Thymus (tissue), 11 donors: Measurements from ENCODE around the gene CBL. TPM values are rescaled to one million over a fixed set of nuclear protein-coding genes. Genes with fewer than 3 reads are reported as not detected.
A peak's percentile ranks its signal among the peaks of the same experiment; 100 is the strongest.

Source experiments
- DNase-seq, 9 donors: peaks; one replicate each; pipeline ENCODE4 v3.0.0-alpha.2; 2013; ENCODE audit warnings: low spot score in 9 of 9, low read depth in 6 of 9, missing footprints in 1 of 9
- H3K27ac ChIP-seq, 2 donors: one replicate each; pipeline ENCODE4 v1.5.1; 2013; ENCODE audit warnings: control low read depth in 1 of 2, low read depth in 1 of 2, low read length in 1 of 2, mild to moderate bottlenecking in 1 of 2, moderate library complexity in 1 of 2
- H3K27me3 ChIP-seq, 2 donors: one replicate each; pipeline ENCODE4 v1.5.1; 2013; ENCODE audit warnings: low read length in 1 of 2; ENCODE audit not compliant: control insufficient read depth in 2 of 2, insufficient read depth in 1 of 2
- H3K36me3 ChIP-seq, 2 donors: one replicate each; pipeline ENCODE4 v1.5.1; 2013; ENCODE audit warnings: low read length in 1 of 2, mild to moderate bottlenecking in 1 of 2, moderate library complexity in 1 of 2; ENCODE audit not compliant: control insufficient read depth in 2 of 2, insufficient read depth in 2 of 2
- H3K4me1 ChIP-seq, 2 donors: one replicate each; pipeline ENCODE4 v1.5.1; 2013; ENCODE audit warnings: low read length in 2 of 2; ENCODE audit not compliant: control insufficient read depth in 2 of 2, insufficient read depth in 2 of 2
- H3K4me3 ChIP-seq, 2 donors: one replicate each; pipeline ENCODE4 v1.5.1; 2013; ENCODE audit warnings: low read length in 2 of 2, control low read depth in 1 of 2, mild to moderate bottlenecking in 1 of 2
- H3K9me3 ChIP-seq, 2 donors: one replicate each; pipeline ENCODE4 v1.5.1; 2013; ENCODE audit warnings: low read length in 1 of 2, mild to moderate bottlenecking in 1 of 2; ENCODE audit not compliant: control insufficient read depth in 2 of 2, insufficient read depth in 1 of 2
- WGBS: extraction: QIAGEN DNeasy Blood & Tissue Kit; methylation state at CpG from one replicate; pipeline ENCODE4 v1.1.7; 2013; 5-methylcytosine and 5-hydroxymethylcytosine counted together
- polyA plus RNA-seq: library from polyadenylated mRNA; stranded (reverse); fragments of 200-250 nt; gene quantifications from one replicate; pipeline ENCODE4 v1.2.3, GENCODE V29; 2013
- total RNA-seq: library from RNA; stranded (reverse); fragments of 120-200 nt; gene quantifications from one replicate; pipeline ENCODE4 v1.2.4, GENCODE V29; 2013
- donor health status: healthy.

CBL gene
- total and polyA plus RNA-seq, 2 donors = 9.2 to 21.9 TPM

GRCh38 chr11:119237515-119237914, 31.4 kb downstream of the CBL start:
- Histone ChIP-seq H3K36me3 (peaks cover 23 to 34% of the 10 kb centered on the region in 2 donors), H3K4me1 (peaks cover 20 to 24% of the 10 kb centered on the region in 2 donors)

GRCh38 chr11:119248750-119249670, 42.9 kb downstream of the CBL start:
- 97% methylated on average over 8 of the region's 8 CpGs for WGBS
- Histone ChIP-seq H3K4me3 (no peak overlapping the region), H3K9me3 (no peaks in the 10 kb centered on the region), H3K36me3 (peaks cover 13 to 21% of the 10 kb centered on the region in 2 donors), H3K27ac (no peak overlapping the region), H3K27me3 (no peaks in the 10 kb centered on the region), H3K4me1 (no peaks in the 10 kb centered on the region)
- no peak for DNase-seq

More at GRCh38 chr11:119237515-119237914, 31.4 kb downstream of the CBL start:
- no peaks in the 10 kb centered on the region for H3K9me3 ChIP-seq
- no peak overlapping the region for H3K27ac ChIP-seq
- no peak for DNase-seq
- H3K27me3 ChIP-seq = no peaks in the 10 kb centered on the region
- no peak overlapping the region for H3K4me3 ChIP-seq

GRCh38 chr11:119249671-119250010, 43.5 kb downstream of the CBL start:
- Histone ChIP-seq H3K4me3 (no peak overlapping the region), H3K27ac (no peak overlapping the region), H3K36me3 (peaks cover 10 to 20% of the 10 kb centered on the region in 2 donors), H3K9me3 (no peaks in the 10 kb centered on the region), H3K27me3 (no peaks in the 10 kb centered on the region), H3K4me1 (no peaks in the 10 kb centered on the region)
- 98% methylated on average over 1 of the region's 1 CpG for WGBS
- DNase-seq = no peak

GRCh38 chr11:119251114-119251513, 45.0 kb downstream of the CBL start:
- Histone ChIP-seq H3K4me1 (no peaks in the 10 kb centered on the region), H3K4me3 (no peak overlapping the region), H3K27me3 (no peaks in the 10 kb centered on the region), H3K27ac (no peak overlapping the region), H3K9me3 (no peaks in the 10 kb centered on the region), H3K36me3 (peaks cover 11 to 13% of the 10 kb centered on the region in 2 donors)
- DNase-seq = no peak
- WGBS = 96% methylated on average over 3 of the region's 3 CpGs

GRCh38 chr11:119254239-119254638, 48.1 kb downstream of the CBL start:
- H3K4me3 ChIP-seq = no peak overlapping the region
- peaks cover 5 to 11% of the 10 kb centered on the region in 2 donors for H3K36me3 ChIP-seq
- H3K9me3 ChIP-seq = no peaks in the 10 kb centered on the region
- 81% methylated on average over 5 of the region's 5 CpGs for WGBS
- H3K4me1 ChIP-seq = peaks cover 8 to 11% of the 10 kb centered on the region in 2 donors
- H3K27ac ChIP-seq = no peak overlapping the region
- no peaks in the 10 kb centered on the region for H3K27me3 ChIP-seq
- peak in 2 of 9 donors; percentile 26 to 59 for DNase-seq

- 48% methylated on average over 5 of the region's 5 CpGs for WGBS
- no peaks in the 10 kb centered on the region for H3K9me3 ChIP-seq
- H3K4me1 ChIP-seq = peaks cover 18% of the 10 kb centered on the region in 2 donors
- H3K4me3 ChIP-seq = no peak overlapping the region
- H3K27ac ChIP-seq = peak overlapping the region; percentile 48 to 49
- H3K36me3 ChIP-seq = peaks cover 0 to 5% of the 10 kb centered on the region in 2 donors
- H3K27me3 ChIP-seq = no peaks in the 10 kb centered on the region
- DNase-seq = peak in 3 of 9 donors; percentile 43 to 66 (median 49)
These were observed 52.0 kb downstream of the CBL start for GRCh38 chr11:119258180-119258579.

GRCh38 chr11:119258983-119259382, 52.8 kb downstream of the CBL start:
- Histone ChIP-seq H3K27me3 (no peaks in the 10 kb centered on the region), H3K27ac (no peak overlapping the region), H3K4me1 (peaks cover 20% of the 10 kb centered on the region in 2 donors), H3K4me3 (no peak overlapping the region), H3K9me3 (no peaks in the 10 kb centered on the region), H3K36me3 (peaks cover 0 to 5% of the 10 kb centered on the region in 2 donors)
- 87% methylated on average over 3 of the region's 3 CpGs for WGBS
- no peak for DNase-seq

GRCh38 chr11:119262668-119263351, 56.7 kb downstream of the CBL start:
- peaks cover 31 to 43% of the 10 kb centered on the region in 2 donors for H3K4me1 ChIP-seq
- H3K27me3 ChIP-seq = no peaks in the 10 kb centered on the region
- 57% methylated on average over 5 of the region's 5 CpGs for WGBS
- no peaks in the 10 kb centered on the region for H3K9me3 ChIP-seq
- peak in 1 of 9 donors; percentile 43 for DNase-seq
- H3K27ac ChIP-seq = peak overlapping the region; percentile 82 to 84
- H3K36me3 ChIP-seq = peaks cover 0 to 2% of the 10 kb centered on the region in 2 donors
- no peak overlapping the region for H3K4me3 ChIP-seq

DNA sequence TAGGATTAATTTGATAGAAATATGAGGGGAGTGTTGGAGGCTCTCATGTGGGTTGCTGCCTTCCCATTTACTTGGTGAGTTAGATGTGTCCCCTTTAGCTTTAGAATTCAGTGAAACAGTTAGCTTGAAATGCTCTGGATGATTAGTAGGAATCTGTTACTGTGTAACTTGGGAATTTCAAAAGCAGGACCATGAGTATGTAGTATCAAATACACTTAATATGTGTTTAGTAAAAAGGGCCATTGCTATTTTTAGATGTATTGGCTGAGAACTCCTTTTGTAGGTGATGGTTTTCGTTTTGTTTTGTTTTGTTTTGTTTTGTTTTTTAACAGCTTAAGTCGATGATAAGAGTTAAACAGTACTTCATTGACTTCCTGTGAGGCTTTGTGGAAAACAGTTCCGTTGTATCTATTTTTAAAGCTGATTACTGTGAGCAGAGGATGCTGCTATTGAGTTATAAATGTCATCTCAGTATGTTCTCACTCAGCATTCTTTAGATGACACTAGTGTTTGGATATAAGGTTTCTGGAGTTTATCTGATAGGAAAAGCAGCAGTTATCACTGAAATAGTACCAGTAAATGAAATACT, 57.3 kb downstream of the CBL start:
- peak in 5 of 9 donors; percentile 36 to 77 (median 49) for DNase-seq
- H3K27me3 ChIP-seq = no peaks in the 10 kb centered on the region
- no peaks in the 10 kb centered on the region for H3K9me3 ChIP-seq
- H3K4me3 ChIP-seq = peak overlapping the region in 1 of 2 donors; percentile 11
- H3K36me3 ChIP-seq = peaks cover 0 to 2% of the 10 kb centered on the region in 2 donors
- peaks cover 25 to 36% of the 10 kb centered on the region in 2 donors for H3K4me1 ChIP-seq
- peak overlapping the region; percentile 54 to 82 for H3K27ac ChIP-seq
- 2% methylated on average over 3 of the region's 3 CpGs for WGBS
